Left renal cortex interstitium (tissue), 4 donors: Measurements from ENCODE around the gene SLC10A6. TPM values are rescaled to one million over a fixed set of nuclear protein-coding genes. Genes with fewer than 3 reads are reported as not detected.
A peak's percentile ranks its signal among the peaks of the same experiment; 100 is the strongest.

Experiments
- DNase-seq, 4 donors: peaks; one replicate each; pipeline ENCODE4 v3.0.0-alpha.2; 2013; ENCODE audit warnings: low read depth in 4 of 4, low spot score in 2 of 4, missing footprints in 1 of 4
- polyA plus RNA-seq, 4 donors: library from polyadenylated mRNA; unstranded; fragments of 120-200 nt; gene quantifications; one replicate each; pipeline ENCODE4 v1.2.1, GENCODE V29; 2013; ENCODE audit not compliant: insufficient read length in 4 of 4

SLC10A6 gene
- polyA plus RNA-seq, 4 donors, result 0.26 to 0.28 TPM; not detected in 2

GRCh38 chr4:86848136-86848535 lies 1.0 kb downstream of the SLC10A6 start:
- DNase-seq, result no peak

DNA sequence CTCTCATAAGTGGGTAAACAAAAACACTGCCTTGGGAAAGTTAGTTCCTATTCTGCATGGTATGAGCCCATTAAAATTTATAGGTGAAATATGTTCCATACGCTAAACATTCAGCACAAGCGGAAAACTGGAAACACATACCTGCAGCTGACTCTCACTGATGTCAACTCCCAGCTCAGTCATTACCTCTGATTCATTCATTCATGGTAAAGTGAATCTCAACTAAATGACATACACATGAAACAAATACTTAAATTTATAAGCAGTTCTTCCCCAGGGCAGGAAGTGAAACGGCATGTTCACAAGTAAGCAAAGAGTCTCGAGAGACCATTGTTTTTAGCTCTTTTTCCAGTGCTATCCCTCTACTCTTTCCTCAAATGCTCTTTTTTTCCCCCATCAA lies 1.6 kb downstream of the SLC10A6 start:
- no peak for DNase-seq

DNA sequence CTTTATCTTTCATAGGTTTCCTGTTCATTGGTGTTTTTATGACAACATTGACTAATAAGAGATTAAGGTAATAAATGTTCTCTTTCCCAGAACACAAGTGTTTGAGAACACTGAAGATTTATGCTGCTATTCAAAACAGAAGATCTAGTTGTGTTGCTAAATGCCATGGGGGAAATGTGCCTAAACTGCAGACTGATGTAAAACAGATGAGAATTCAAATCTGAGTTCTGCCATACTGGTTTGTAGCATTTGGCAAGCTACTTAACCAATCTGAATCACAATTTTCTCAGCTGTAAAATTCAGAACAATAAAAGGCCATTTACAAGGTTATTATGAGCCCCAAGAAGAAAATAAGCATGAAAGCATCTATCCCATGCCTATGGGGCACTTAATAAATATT lies 2.3 kb downstream of the SLC10A6 start:
- no peak for DNase-seq

DNA sequence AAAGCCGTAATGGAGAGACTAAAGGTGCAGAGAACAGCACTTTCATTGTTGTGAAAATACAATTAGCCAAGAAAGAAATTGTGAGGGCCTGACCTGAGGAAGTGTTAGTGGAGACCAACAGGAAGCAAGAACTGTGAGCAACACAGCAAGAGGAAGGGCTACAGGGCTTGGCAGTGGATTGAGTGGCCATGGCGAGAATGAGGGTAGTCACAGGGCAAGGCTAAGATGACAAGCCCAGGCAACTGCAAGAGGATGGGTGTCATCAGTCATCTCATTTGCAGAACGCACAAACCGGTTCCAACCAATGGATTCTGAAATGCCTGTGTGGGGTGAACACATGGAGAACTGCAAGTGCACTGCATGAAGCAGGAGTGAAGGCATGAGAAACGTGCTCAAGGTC lies 3.6 kb downstream of the SLC10A6 start:
- no peak for DNase-seq

DNA sequence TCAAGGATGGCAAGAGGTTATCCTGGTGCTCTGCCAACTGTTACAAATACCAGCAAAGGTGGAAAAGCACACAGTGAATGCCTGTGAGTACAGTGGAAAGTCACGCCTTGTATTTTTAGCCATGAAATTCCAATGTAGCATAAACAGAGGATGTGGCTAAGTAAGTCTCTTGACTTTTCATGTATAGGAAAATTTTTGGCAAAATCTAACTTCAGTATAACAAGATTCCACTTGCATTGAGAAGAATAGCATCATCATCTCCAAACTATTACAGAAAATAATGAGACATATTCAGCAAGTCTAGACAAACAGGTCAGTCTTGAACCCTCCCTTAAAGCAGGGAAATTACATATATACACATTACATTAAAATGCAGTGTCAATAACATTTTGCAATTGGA lies 7.9 kb downstream of the SLC10A6 start:
- no peak for DNase-seq

- DNase-seq, result no peak
Observed at GRCh38 chr4:86840858-86841257, 8.3 kb downstream of the SLC10A6 start.

GRCh38 chr4:86837691-86838503 lies 11.3 kb downstream of the SLC10A6 start:
- DNase-seq, result no peak

DNA sequence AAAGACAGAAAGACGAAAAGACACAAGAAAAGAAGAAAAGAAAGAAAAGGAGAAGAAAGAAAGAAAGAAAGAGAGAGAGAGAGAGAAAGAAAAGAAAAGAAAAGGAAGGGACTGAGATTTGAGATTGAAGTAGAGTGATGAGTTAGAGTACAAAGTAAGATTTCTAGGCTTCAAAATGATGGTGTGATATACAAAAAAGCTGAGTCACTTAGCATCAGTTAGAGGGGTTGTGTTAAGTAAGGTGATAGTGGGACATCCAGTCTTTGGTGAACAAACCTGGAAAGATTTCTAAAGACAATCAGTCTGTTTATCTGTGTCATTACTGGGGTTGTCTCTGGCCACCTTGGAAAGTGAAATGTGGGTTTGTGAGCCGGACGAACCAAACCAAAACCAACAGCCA lies 13.5 kb downstream of the SLC10A6 start:
- no peak for DNase-seq

- no peak for DNase-seq
Observed at GRCh38 chr4:86834901-86835300, 14.3 kb downstream of the SLC10A6 start.

GRCh38 chr4:86833615-86834014 lies 15.6 kb downstream of the SLC10A6 start:
- no peak for DNase-seq

GRCh38 chr4:86831262-86832130 lies 17.7 kb downstream of the SLC10A6 start:
- peak in 1 of 4 donors; percentile 9 for DNase-seq

DNA sequence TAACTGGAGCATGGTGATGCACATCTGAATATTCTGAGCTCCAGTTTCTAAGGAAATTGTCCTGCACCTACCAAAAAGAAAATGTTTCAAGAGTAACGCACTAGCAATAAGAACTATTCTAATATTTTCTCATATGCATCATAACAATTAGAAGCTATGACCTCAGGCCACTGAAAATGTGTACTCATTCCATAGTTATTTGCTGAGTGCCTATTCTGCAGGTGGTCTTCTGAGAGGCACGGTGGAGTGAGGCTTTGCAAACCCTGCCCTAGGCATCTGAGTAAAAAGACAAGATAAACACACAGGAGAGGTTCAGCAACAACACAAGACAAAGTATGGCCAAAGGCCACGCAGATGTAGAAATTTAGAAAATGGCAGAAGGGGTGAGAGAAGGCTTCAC lies 23.7 kb downstream of the SLC10A6 start:
- DNase-seq, result no peak

- no peak for DNase-seq
Observed at GRCh38 chr4:86822136-86822535, 27.0 kb downstream of the SLC10A6 start.

GRCh38 chr4:86821151-86821550 lies 28.0 kb downstream of the SLC10A6 start:
- DNase-seq, result no peak

- no peak for DNase-seq
Observed at GRCh38 chr4:86819561-86819960, 29.6 kb downstream of the SLC10A6 start.

- no peak for DNase-seq
Observed at GRCh38 chr4:86818841-86819240, 30.3 kb downstream of the SLC10A6 start.

- DNase-seq, result no peak
Observed at GRCh38 chr4:86818211-86818610, 31.0 kb downstream of the SLC10A6 start.

DNA sequence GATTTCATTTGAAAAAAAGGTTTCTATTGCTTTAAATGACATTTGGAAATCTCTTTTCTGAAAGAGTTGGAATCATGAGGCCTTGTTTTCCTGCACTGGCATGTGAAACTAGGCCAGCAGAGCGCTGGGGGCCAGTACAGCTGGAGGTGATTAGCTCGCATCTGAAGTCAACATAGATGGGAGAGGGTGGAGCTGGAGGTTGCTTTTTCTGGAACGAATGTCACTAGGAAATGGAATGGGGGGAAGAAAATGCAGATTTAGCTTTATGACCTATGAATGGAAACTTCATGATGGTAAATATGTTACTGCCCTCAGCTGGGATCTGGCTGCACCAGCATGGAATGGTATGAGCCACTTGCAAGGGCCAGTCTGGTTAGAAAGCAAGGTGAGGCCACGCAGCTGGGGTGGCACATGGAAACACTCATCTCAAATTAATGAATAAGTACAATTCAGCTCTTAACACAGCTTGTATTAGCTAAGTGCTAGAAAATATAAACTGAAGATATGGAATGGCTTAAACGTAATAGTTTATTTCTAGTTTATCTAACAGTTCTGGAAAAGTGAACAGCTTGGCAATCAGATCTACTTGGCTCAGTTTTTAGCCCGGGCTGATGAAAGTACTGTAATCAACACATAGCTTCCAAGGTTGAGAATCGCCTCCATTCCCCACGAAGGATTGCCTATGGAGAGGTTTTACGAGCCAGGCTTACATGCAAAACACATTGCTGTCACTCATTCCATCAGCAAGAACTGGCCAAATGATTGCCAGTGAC lies 32.5 kb downstream of the SLC10A6 start:
- DNase-seq, result no peak

GRCh38 chr4:86815653-86816052 lies 33.5 kb downstream of the SLC10A6 start:
- no peak for DNase-seq

GRCh38 chr4:86810847-86811246 lies 38.3 kb downstream of the SLC10A6 start:
- DNase-seq, result no peak

DNA sequence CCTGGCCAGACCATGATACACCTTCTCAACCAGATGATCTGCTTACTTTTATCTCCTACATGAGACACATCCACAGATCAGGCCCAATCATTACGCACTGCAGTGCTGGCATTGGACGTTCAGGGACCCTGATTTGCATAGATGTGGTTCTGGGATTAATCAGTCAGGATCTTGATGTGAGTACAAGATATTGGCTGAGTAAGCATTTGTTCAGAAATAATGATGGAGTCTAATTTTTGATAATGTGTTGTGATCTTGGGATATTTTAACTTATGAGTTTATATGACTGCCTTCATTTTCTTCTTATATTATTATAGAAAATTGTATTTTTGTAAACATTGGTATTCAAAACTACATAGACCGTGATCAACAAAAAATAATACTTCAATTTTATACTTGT lies 39.4 kb downstream of the SLC10A6 start:
- no peak for DNase-seq
